CD4-positive, alpha-beta T cell treated with Interferon alpha-2 for 1 hour (primary cell): ENCODE measurements around the gene CHST13.

Source experiments
- DNase-seq, 2 donors: peaks; one replicate each; pipeline ENCODE4 v3.0.0-alpha.2; 2020 to 2022

Gene CHST13

GRCh38 chr3:126511291-126511690, 12.7 kb upstream of the CHST13 start:
- no peak for DNase-seq

GRCh38 chr3:126512026-126512425, 11.9 kb upstream of the CHST13 start:
- DNase-seq: no peak

- DNase-seq: no peak
These were observed 10.9 kb upstream of the CHST13 start for GRCh38 chr3:126512916-126513650.

GRCh38 chr3:126514161-126514560, 9.8 kb upstream of the CHST13 start:
- no peak for DNase-seq

- no peak for DNase-seq
These were observed 8.8 kb upstream of the CHST13 start for GRCh38 chr3:126515066-126515706.

- no peak for DNase-seq
These were observed 7.6 kb upstream of the CHST13 start for GRCh38 chr3:126516152-126516935.

- DNase-seq: no peak
These were observed 7.0 kb upstream of the CHST13 start for GRCh38 chr3:126516936-126517290.

- DNase-seq: no peak
These were observed 6.5 kb upstream of the CHST13 start, which contains the start of gene UROC1 for GRCh38 chr3:126517291-126517951. Gene UROC1 (minus strand): TSS chr3:126517773. CDS start chr3:126517719, 54 bp downstream.

GRCh38 chr3:126517986-126518778, 5.8 kb upstream of the CHST13 start:
- DNase-seq: no peak

- no peak for DNase-seq
These were observed 5.2 kb upstream of the CHST13 start for GRCh38 chr3:126518779-126519177.

- DNase-seq: no peak
These were observed 4.2 kb upstream of the CHST13 start for GRCh38 chr3:126519506-126520455.

- no peak for DNase-seq
These were observed 2.6 kb upstream of the CHST13 start for GRCh38 chr3:126521122-126521891.

GRCh38 chr3:126522363-126522788, 1.6 kb upstream of the CHST13 start:
- peak; percentile 19 to 45 for DNase-seq

GRCh38 chr3:126524429-126524988, 554 bp downstream of the CHST13 start:
- no peak for DNase-seq

GRCh38 chr3:126525091-126525852, 1.3 kb downstream of the CHST13 start:
- DNase-seq: no peak

GRCh38 chr3:126525853-126526667, 2.1 kb downstream of the CHST13 start:
- no peak for DNase-seq

- no peak for DNase-seq
These were observed 2.7 kb downstream of the CHST13 start for GRCh38 chr3:126526668-126527005.

GRCh38 chr3:126527006-126527405, 3.1 kb downstream of the CHST13 start:
- DNase-seq: no peak
